Retinal pigment epithelial cell (primary cell): Measurements from ENCODE around the gene TLCD3B.

Source experiments
- DNase-seq: peaks from one replicate; pipeline ENCODE4 v3.0.0-alpha.2; 2010; ENCODE audit warnings: low read depth
- H3K4me3 ChIP-seq: 2 replicates; pipeline ENCODE4 v1.5.1; 2011; ENCODE audit warnings: mild to moderate bottlenecking, low read length, control low read depth, moderate library complexity
- CTCF ChIP-seq: conservative IDR thresholded peaks from 2 replicates; pipeline ENCODE4 v1.5.1; 2011; ENCODE audit warnings: low read depth, low read length, control low read depth, inconsistent platforms

The TLCD3B gene

GRCh38 chr16:29995324-29995910 lies 35.7 kb downstream of the TLCD3B start, which contains the start of gene HIRIP3:
TSS of gene HIRIP3 (minus strand) at chr16:29995617. CDS start at chr16:29995605, 12 bp downstream.
- no peak for DNase-seq
- no peak for TF ChIP-seq CTCF
- H3K4me3 ChIP-seq, result peak within 1 kb of the TSS; percentile 94

DNA sequence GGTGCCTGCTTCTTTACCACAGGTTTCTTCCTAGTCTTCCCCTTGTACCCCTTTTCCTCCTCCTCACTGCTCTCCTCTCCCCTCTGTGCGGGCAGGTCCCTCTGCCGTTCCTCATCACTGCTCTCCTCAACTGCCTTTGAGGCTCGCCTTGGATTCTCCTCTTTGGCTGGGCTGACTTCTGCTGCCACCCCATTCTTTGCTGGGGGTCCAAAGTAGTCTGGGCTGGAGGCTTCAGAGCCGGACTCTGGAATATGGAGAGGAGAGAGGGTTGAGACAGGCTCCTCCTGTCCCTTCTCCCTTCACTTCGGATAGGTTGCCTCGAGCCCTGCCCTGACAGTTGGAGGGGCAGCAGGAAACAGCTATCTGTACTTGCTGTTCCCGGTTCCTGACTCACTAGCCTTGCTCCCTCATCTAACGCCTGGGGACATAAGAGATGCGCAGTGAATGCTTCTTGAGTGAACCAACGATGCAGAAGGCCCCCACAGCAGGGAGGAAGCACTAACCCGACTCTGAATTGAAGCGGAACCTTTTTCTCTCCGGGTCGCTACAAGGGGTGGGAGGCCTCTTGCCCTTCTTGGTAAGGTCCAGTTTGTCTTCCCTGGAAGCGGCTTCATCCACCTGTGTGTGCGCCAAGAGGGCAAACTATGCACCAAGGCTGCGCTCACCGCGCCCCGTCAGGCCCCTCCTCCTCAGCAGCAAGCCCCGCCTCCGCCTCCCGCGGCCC lies 36.3 kb downstream of the TLCD3B start:
- no peak for DNase-seq
- H3K4me3 ChIP-seq, result peak overlapping the region; percentile 94
- TF ChIP-seq CTCF, result no peak

- no peak for DNase-seq
- H3K4me3 ChIP-seq, result no peak overlapping the region
- TF ChIP-seq CTCF, result no peak
Measured at GRCh38 chr16:29993903-29994599, 37.0 kb downstream of the TLCD3B start.

GRCh38 chr16:29993191-29993902 lies 37.7 kb downstream of the TLCD3B start:
- no peak overlapping the region for H3K4me3 ChIP-seq
- TF ChIP-seq CTCF, result no peak

GRCh38 chr16:29992344-29992967 lies 38.6 kb downstream of the TLCD3B start:
- TF ChIP-seq CTCF, result no peak
- DNase-seq, result no peak
- H3K4me3 ChIP-seq, result no peak overlapping the region

More at GRCh38 chr16:29993191-29993902, 37.7 kb downstream of the TLCD3B start:
- DNase-seq, result no peak

GRCh38 chr16:29991571-29991904 lies 39.5 kb downstream of the TLCD3B start:
- H3K4me3 ChIP-seq, result no peak overlapping the region
- no peak for DNase-seq
- no peak for TF ChIP-seq CTCF
